LNCaP clone FGC (cell line): ENCODE measurements around the gene TMEM106B.

ENCODE experiments used
- DNase-seq: peaks from one replicate; pipeline ENCODE4 v3.0.0-alpha.2; 2011; ENCODE audit warnings: low read depth
- H3K4me3 ChIP-seq: 2 replicates; pipeline ENCODE4 v1.5.1; 2011; ENCODE audit warnings: mild to moderate bottlenecking, low read depth, low read length, control low read depth
- CTCF ChIP-seq: IDR thresholded peaks from 2 replicates; pipeline ENCODE4 v1.5.1; 2012; ENCODE audit warnings: mild to moderate bottlenecking; ENCODE audit not compliant: control insufficient read depth, insufficient read depth; ENCODE audit errors: extremely low read depth

The TMEM106B gene

GRCh38 chr7:12229046-12229445 lies 18.0 kb downstream of the TMEM106B start:
- no peak for DNase-seq
- no peak for TF ChIP-seq CTCF

GRCh38 chr7:12231097-12231496 lies 20.0 kb downstream of the TMEM106B start:
- DNase-seq, result no peak
- H3K4me3 ChIP-seq, result no peak overlapping the region
- no peak for TF ChIP-seq CTCF

More at GRCh38 chr7:12229046-12229445, 18.0 kb downstream of the TMEM106B start:
- no peak overlapping the region for H3K4me3 ChIP-seq

GRCh38 chr7:12233175-12233574 lies 22.1 kb downstream of the TMEM106B start:
- DNase-seq, result no peak

GRCh38 chr7:12234334-12234865 lies 23.3 kb downstream of the TMEM106B start:
- TF ChIP-seq CTCF, result no peak
- DNase-seq, result no peak
- H3K4me3 ChIP-seq, result no peak overlapping the region

More at GRCh38 chr7:12233175-12233574, 22.1 kb downstream of the TMEM106B start:
- no peak for TF ChIP-seq CTCF
- no peak overlapping the region for H3K4me3 ChIP-seq

GRCh38 chr7:12235970-12236369 lies 24.9 kb downstream of the TMEM106B start:
- H3K4me3 ChIP-seq, result no peak overlapping the region
- no peak for TF ChIP-seq CTCF
- no peak for DNase-seq

GRCh38 chr7:12237007-12237406 lies 25.9 kb downstream of the TMEM106B start:
- no peak for TF ChIP-seq CTCF
- no peak for DNase-seq
- H3K4me3 ChIP-seq, result no peak overlapping the region

GRCh38 chr7:12239806-12240205 lies 28.7 kb downstream of the TMEM106B start:
- DNase-seq, result no peak
- no peak overlapping the region for H3K4me3 ChIP-seq
- TF ChIP-seq CTCF, result no peak
